HTR-8/SVneo (cell line): ENCODE data around the gene OSBPL6.
"Not testable (repeated sequence)": the region's sequence is repeated elsewhere in the genome, so short reads cannot be mapped to it uniquely, and the experiment has no call there.

Experiments
- DNase-seq: peaks from one replicate; pipeline ENCODE4 v3.0.0; 2011; ENCODE audit warnings: low spot score, mixed read lengths; ENCODE audit not compliant: insufficient read length
- FAIRE-seq: peaks from 2 replicates; lab custom pipeline; 2011; peaks lifted over from hg19 to GRCh38; lab: Jason Lieb, UNC

Gene OSBPL6

DNA sequence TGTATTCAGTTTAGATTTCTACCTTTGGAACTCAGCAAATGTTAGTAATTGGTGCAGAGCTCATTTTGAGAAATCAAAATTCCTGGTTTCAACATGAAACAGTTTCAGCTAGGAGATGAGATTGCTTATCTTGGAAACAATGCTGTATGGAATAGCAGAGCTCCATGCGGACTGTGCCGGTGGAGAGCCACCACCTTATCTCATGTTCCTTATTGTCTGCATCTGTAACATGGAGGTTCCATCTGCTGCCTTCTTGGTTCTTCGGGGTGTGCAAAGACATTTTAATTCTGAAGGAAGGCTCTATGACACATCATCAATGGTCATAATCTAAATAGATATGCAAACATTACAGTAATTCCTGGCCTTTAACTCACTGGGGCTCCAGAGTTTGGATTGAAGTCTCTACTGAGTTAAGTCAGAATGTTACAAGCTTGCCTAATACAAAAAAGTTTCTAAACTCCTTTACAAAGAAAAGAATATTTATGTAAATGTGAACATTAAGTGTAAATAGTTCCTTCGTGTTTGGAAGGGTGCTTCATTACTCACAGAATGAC, 191.4 kb downstream of the OSBPL6 start:
- DNase-seq (no peak), FAIRE-seq (no peak)

DNA sequence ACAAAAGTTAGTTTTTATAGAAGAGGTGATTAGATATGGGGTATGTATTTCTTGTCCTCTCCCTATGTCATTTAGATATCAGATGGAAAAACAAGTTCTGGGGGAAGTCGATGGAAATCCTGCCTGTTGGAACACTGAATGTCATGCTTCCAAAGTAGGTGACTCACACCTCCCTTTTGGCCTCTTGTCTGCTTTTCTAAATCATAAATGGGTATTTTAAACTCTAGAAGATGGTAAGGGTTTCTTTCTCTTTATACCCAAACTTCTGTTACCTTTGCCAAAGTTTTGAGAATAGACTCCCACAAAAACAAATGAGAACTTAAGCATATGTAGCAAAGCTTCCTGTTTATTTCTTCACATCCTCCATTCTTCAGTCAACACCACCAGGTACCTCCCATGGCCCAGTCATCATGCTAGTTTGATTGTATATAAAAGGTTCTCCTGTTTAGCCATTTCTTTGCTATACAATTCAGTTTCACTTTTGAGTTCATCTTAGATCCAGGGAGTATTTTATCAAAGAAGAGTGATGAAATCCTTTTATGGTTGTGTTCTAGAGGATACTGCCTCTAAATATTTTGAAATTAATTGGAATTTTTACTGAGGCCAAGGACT, 192.8 kb downstream of the OSBPL6 start:
- FAIRE-seq (no peak), DNase-seq (no peak)

DNA sequence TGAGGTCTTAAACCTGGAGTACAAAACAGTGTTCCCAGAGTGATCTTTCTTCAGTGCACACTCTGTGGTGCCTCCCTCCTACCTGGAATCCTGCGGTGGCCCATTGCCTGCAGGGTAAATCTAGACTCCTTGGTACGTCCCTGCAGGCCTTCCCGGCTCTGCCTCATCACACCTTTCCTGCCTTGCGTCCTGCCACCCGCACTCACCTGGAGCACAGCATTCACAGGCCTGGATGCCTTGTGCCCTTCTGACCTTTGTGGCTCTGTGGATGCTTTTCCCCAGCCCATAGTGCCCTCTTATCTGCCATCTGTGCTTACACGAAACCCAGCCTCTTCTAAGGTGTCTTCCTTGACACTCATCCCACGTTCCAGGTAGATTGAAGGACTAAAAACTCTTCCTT, 194.0 kb downstream of the OSBPL6 start:
- FAIRE-seq (no peak), DNase-seq (no peak)

DNA sequence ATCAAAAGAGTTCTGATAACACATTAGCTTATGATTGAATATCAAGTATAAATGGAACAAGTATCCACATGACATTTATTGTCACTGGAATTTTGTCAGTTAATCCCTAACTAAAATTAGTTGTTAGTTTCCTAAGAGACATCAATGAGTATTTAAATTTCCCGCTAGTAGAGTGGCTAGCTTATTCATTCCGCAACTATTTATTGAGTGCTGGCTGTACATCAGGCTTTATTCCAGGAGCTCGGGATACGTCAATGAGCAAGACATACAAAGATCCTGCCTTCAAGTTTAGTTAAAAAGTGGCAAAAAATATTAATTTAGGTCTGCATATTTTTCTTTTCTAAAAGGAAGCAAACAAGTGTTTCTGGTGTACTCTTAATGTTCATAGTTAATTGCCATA, 197.4 kb downstream of the OSBPL6 start:
- no peak for FAIRE-seq

DNA sequence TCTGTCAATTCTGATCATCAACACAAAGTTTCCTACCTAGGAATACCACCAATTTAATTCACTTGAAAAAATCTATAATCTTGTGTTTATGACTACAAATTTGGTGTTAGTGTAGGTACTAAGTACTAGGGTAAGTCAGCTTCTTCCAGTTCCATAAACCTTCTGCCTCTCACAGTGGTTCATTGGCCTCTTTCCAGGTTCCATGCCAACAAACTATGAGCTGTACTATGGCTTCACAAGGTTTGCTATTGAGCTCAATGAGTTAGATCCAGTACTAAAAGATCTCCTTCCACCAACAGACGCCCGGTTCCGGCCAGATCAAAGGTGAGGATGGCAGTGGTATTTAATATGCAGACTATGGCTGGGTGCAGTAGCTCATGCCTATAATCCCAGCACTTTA, 197.9 kb downstream of the OSBPL6 start:
- DNase-seq (no peak), FAIRE-seq (no peak)

More for the DNA sequence above, 197.4 kb downstream of the OSBPL6 start:
- no peak for DNase-seq

DNA sequence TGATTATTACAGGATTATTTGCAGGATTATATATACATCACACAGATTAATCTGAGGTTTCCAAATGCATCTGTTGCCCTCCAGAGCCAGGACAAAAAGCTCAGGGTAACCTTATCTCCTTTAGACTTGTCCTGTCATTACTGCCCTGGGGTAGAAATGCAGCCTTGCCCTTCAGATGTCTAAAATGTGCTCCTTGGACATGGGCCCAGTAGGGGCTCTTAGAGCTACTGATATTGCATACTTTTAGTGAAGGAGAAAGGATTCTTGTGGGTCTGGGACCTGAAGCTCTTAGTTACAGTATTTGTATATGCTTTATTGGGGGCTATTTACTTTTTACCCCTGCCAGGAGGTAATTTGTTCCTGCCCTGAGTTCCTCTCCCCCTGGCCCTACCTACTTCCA, 200.5 kb downstream of the OSBPL6 start:
- DNase-seq = no peak

DNA sequence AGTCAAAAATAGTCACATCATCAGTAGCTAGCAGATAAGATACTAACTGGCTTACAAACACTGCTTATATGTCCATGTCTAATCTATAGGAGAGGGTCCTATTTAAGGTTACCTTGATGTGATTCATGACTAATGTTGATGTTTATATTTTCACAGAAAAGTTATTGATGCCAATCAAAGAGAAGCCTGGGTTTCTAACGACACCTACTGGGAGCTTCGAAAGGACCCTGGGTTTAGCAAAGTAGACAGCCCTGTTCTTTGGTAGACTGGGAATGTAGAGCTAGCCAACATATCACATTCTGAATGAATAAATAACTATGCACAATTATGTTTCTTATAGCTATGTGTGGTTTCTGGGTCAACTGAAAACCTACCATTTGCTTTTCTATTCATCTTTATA, 201.0 kb downstream of the OSBPL6 start:
- FAIRE-seq = no peak
- DNase-seq = no peak

More for the DNA sequence above, 200.5 kb downstream of the OSBPL6 start:
- FAIRE-seq = no peak

DNA sequence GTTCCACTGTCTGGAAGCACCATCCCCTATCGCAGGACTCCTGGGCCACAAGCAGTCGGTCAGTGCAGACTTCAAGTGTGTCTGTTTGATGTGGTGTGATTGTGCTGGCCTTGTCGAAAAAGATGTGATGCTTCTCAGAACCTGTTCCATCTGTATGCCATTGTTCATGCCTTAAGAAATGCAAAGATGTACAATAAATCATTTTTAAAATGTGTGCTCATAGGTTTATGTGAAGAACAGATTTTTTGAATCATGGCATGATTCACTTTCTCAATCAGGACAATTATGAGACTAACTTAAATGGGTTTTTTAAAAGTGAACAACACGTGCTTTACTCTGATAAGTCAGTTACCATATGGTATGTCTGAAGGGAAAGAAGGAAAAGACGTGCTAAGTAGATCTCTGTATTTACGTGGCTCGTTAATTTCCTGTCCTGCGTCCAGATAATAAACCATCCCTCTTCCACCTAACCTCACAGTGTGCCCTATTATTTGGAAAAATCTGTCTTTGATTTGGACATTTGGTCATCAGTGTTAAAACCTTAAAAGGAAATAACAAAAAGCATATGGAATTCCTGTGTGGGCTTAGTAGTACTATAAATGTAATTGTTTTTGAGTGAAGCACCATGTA, 201.7 kb downstream of the OSBPL6 start:
- FAIRE-seq (no peak), DNase-seq (no peak)

DNA sequence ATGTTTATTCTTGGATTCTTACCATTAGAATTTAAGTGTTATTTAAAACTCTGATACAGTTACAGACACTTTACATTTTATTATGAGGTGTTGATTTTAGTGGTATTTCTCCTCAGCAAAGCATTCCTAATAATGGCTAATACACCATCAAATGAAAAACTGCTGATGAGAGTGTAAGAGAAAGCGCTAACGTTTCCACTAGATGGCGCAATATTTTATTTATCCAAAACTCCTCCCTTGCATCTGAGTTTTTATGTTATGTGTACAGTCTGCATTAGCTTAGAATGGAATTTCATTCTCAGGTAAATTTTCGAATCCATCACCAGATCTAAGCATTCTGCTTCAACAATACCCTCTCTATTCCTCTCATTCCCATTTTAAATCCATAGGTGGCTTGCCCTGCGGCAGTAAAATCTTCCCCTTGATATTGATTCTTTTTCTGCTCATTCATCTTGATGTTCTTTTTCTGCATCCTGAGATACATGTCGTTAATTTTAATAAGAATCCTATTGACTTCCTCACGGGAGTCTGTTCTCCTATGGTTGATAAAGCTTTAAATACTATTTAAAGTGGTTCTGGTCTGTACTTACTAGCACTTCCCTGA, 202.8 kb downstream of the OSBPL6 start:
- FAIRE-seq (no peak), DNase-seq (peak; percentile 43)

DNA sequence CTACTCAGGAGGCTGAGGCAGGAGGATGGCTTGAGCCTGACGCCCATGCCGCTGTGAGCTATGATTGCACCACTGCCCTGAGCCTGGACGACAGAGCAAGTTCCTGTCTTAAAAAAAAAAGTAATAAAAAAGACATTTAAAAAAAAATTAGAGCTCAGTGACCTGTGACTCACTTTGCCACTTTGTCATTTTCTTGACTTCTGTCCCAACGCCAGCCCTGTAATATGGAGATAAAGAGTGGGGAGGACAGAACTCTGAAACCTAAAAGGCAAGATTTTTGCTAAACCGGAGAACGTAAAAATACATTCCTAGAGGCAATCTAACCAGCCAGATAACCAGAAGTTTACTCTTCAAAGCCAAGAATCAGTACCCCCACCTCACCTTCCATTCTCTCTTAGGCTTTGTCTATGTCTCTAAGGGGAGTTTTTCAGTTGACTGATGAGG, 207.7 kb downstream of the OSBPL6 start:
- FAIRE-seq = no peak

DNA sequence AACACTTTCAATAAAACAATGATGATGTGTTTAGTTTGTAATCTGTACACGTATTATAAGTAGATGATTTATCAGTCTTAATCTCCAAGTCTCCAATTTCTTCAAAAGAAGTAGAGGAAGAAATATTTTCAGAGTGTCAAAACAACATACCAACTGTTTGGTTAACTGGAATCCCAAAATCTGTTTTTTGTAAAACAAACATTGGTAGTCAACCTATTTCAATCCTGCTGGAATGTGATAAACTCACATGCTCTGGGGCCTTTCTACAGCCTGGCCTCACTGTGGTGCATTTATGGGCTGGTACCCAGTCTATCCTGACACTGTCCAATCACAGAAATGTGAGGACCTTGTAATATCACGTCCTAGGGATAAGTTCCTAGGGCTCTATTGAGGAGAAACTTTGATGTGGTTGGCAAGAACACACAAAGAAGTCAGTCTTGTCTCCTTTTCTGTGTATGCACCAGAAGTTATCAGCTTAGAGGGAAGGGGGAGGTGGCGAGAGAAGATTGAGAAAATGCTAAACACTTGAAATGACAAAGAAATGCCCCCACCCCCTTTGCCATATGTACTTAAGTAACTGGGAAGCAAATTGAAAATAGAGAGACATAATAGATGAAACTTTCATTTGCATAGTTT, 209.5 kb downstream of the OSBPL6 start:
- no peak for DNase-seq
- FAIRE-seq = no peak

More for the DNA sequence above, 207.7 kb downstream of the OSBPL6 start:
- DNase-seq = no peak

DNA sequence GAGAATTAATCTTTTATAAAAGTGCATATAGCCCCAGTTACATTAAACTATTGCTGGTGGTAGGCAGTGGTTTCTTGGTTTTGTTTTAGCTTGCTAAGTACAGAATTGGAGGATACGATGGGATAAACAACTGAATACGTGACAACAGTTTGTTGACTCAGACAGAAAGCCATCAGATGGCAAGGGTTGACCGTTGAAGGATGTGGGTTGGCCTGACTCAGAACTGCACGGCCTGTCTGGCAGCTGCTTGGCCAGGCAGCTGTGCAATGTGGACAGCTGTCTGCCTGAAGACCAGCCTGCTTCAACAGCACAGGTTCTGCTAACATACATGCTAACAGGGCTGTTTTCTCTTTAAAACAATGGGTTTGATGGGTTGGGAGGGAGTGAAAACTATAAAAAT, 210.1 kb downstream of the OSBPL6 start:
- FAIRE-seq (peak; percentile 48), DNase-seq (no peak)

DNA sequence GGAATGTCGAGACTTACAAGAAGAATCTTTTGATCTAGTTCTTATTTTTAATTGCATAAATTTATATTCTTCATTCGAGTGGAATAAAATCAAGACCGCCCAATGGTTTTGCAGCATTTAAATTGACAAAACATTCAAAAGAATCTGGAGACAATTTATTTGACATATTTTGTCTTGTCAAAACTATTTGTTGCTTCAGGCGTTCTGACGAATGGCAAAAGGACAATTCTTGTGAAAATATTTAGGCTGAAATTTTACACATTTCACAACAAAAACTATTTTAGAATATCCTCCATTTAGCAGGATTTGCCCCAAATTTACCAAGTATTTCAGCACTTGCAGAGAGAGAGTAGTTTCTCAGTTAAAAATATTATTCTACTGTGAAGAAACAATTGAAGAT, 214.9 kb downstream of the OSBPL6 start:
- DNase-seq (no peak), FAIRE-seq (no peak)

DNA sequence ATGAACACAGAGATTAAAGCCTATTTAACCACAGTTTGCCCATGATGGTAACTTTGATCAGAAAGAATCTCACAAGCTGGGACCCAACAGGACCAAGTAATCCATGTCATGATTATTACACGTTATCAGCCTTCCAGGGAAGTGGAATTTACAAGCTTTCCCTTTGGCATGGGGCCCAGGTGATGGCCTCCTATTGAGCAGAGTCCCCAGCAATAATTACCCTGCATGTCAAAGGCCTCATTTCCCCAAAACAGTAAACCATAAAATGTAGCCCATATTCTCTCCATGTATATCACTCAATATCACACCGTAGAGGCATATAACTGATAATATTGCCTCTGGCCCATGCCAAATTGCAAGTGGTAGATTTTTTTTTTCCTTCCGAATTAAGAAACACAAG, 217.7 kb downstream of the OSBPL6 start:
- DNase-seq = no peak

DNA sequence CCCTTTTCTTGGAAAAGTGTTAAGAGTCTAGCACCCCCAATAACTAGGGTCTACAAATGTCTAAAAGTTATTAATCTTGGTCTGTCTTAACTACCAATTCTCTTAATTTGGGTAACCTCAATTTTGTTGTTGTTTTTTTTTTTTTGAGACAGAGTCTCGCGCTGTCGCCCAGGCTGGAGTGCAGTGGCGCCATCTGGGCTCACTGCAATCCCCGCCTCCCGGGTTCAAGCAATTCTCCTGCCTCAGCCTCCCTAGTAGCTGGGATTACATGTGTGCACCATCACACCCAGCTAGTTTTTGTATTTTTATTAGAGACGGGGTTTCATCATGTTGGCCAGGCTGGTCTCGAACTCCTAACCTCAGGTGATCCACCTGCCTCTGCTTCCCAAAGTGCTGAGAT, 218.1 kb downstream of the OSBPL6 start:
- FAIRE-seq, DNase-seq: not testable (repeated sequence)

More for the DNA sequence above, 217.7 kb downstream of the OSBPL6 start:
- FAIRE-seq = no peak

DNA sequence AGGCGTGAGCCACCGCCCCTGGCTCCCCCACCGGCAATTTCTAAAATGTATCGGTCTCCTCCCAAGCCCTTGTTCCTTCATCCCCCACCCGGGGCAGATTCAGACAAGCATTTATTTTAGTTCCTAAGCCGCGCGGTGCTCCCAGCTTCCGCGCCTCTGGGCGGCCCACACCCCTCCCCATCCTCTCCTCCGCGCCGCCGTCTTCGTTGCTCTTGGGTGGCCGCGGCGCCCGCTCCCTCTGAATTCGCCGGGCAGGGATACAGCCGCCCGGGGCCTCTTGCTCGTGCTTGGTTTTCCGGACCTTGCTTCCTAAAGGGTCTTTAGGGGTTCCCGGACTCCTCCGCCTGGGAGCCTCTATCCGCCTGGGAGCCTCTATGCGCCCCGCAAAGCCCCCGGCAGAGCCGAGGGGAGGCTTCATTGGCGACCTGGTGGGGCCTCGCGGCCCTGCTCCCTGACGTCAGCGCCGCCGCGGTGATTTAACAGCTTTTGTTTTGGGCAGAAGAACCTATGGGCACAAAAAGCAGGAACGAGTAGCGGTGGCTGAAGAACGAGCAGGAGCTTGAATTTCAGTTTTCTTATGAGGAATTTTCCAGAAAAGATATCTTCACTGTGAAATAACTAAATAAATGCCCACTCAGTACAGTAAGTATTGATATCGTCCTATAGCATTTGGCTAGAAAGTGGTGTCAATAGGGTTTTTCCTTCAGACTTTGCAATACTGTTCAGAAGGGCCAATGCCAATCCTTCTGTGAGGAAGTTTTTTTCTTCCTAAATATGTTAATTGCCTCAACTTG, 219.4 kb downstream of the OSBPL6 start:
- peak; percentile 61 for DNase-seq
- FAIRE-seq = no peak

DNA sequence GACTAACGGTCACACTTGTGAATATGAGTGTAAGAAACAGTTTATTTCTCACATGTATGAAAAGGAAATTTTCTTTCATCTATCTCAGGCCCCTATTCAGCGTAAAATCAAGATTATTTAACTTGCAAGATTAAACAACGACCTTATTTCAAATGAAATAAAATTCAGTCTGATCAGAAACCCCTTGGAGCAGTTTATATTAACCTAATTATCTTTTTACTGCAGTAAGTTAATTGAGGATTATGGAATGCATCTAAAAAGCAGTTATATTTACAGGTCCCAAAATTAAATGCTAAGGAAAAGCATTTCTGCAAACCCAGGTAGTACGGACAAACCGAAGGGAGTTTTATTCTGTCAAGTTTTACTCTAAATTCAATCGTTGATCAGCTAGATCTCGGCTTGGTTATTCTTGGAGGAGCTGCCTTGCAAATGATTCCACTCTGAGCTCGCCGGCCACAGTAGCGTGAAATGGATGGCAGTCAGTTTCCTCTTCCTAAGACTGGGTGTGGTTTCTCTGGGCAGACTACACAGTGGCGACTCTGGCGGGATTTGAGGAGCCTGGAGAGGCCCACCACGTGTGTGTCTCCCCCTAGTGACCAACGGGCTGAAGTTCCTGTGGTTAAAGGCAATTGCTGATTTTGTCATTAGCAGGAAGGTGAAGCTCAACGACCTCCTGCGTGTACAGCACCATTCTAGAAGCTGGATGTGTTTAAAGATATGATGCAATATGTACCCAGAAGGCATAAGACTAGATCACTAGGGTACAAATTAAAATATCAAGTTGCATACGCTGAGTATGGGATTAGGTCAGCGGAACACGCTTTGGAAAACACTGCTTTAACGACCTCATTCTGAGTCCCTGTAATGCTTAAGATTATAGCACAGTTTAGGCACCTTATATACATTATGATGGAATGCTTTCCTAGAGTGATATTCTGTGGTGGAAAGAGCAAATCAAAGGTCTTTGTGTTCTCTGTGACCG, 220.2 kb downstream of the OSBPL6 start:
- peak; percentile 90 for DNase-seq
- FAIRE-seq = no peak

DNA sequence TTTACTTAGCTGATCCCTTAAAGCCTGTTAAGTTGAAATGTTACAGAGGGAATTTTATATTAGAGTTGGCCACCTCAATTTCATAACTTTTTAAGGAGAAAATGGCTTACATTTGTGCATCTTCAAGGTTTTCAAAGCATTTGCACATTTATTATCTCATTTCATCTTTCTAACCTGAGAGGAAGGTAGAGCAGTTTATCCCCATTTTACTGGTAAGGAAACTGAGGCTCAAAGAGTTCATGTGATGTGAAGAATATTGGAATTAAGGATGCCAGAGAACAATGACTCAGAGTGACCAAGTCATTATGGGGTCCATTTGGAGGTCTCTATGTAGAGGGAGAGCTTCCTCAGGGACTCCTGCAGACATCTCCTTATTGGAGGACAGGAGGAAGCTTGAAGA, 221.7 kb downstream of the OSBPL6 start:
- DNase-seq (no peak), FAIRE-seq (no peak)

DNA sequence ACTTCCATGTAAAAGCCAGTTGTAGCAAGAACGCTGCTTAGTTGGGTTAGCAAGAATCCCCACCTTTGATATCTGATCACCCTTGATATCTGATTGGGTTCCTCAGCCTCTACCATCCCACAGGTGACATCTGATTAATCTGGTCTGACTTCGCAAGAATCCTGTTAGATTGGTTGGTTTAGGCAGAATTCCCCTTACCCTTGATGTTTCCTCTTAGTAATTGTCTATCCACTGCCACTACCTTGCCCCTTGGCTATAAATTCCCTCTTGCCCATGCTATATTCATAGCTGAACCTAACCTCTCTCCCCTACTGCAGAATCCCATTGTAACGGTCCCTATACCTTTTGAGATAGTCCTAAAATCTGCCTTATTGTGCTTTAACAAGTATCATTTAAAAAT, 223.6 kb downstream of the OSBPL6 start:
- DNase-seq (no peak), FAIRE-seq (no peak)
